ENCODE measurements around the gene LCE1F.

LCE1F gene

GRCh38 chr1:152774875-152775274 lies at the start of gene LCE1F:
Gene LCE1F, plus strand, starts transcription at chr1:152775140. Its CDS starts 1,232 bp downstream, at chr1:152776372.
- DNase-seq, result no peak

GRCh38 chr1:152725261-152725660 lies 49.7 kb upstream of the LCE1F start:
- no peak for DNase-seq

GRCh38 chr1:152728986-152729385 lies 46.0 kb upstream of the LCE1F start:
- no peak for DNase-seq

GRCh38 chr1:152735648-152736047 lies 39.3 kb upstream of the LCE1F start:
- no peak for DNase-seq

GRCh38 chr1:152737997-152738396 lies 36.9 kb upstream of the LCE1F start:
- no peak for DNase-seq

- no peak for DNase-seq
Measured at GRCh38 chr1:152739841-152740240, 35.1 kb upstream of the LCE1F start.

GRCh38 chr1:152741656-152742055 lies 33.3 kb upstream of the LCE1F start:
- no peak for DNase-seq

- DNase-seq, result no peak
Measured at GRCh38 chr1:152743371-152744145, 31.4 kb upstream of the LCE1F start.

- peak; percentile 26 for DNase-seq
Measured at GRCh38 chr1:152745289-152745704, 29.6 kb upstream of the LCE1F start.

- no peak for DNase-seq
Measured at GRCh38 chr1:152745765-152746444, 29.0 kb upstream of the LCE1F start.

- no peak for DNase-seq
Measured at GRCh38 chr1:152747831-152748230, 27.1 kb upstream of the LCE1F start.

GRCh38 chr1:152752225-152752624 lies 22.7 kb upstream of the LCE1F start:
- no peak for DNase-seq

GRCh38 chr1:152753586-152753985 lies 21.4 kb upstream of the LCE1F start:
- DNase-seq, result no peak

GRCh38 chr1:152756872-152757271 lies 18.1 kb upstream of the LCE1F start:
- no peak for DNase-seq

GRCh38 chr1:152757747-152758146 lies 17.2 kb upstream of the LCE1F start, which contains the start of gene KPRP:
Gene KPRP, plus strand, starts transcription at chr1:152758025. Its CDS starts 1,564 bp downstream, at chr1:152759589.
- DNase-seq, result no peak

GRCh38 chr1:152758636-152759035 lies 16.3 kb upstream of the LCE1F start:
- no peak for DNase-seq

- DNase-seq, result no peak
Measured at GRCh38 chr1:152759453-152760173, 15.3 kb upstream of the LCE1F start.

GRCh38 chr1:152760551-152761190 lies 14.3 kb upstream of the LCE1F start:
- DNase-seq, result no peak

- no peak for DNase-seq
Measured at GRCh38 chr1:152761609-152762213, 13.2 kb upstream of the LCE1F start.

- no peak for DNase-seq
Measured at GRCh38 chr1:152768847-152769533, 6.0 kb upstream of the LCE1F start.

GRCh38 chr1:152770411-152770810 lies 4.5 kb upstream of the LCE1F start:
- DNase-seq, result no peak

GRCh38 chr1:152776361-152776760 lies 1.4 kb downstream of the LCE1F start:
- DNase-seq, result no peak
